ENCODE measurements around the gene ZNF83.
"Not testable (repeated sequence)": the region's sequence is repeated elsewhere in the genome, so short reads cannot be mapped to it uniquely, and the experiment has no call there.

The ZNF83 gene

GRCh38 chr19:52637718-52638585, at the start of gene ZNF83:
TSS of gene ZNF83 (minus strand) at chr19:52638355.
- Mint-ChIP-seq H3K27me3 (no peaks in the 10 kb centered on the region), H3K36me3 (peaks cover 20% of the 10 kb centered on the region), H3K9me3 (peaks cover 4% of the 10 kb centered on the region), H3K4me3 (peak within 1 kb of the TSS; percentile 95), H3K27ac (peak within 1 kb of the TSS; percentile 95), H3K4me1 (peaks cover 13% of the 10 kb centered on the region)
- ATAC-seq, result peak; percentile 99

- H3K27me3 Mint-ChIP-seq, result no peaks in the 10 kb centered on the region
- peaks cover 39% of the 10 kb centered on the region for H3K4me1 Mint-ChIP-seq
- H3K9me3 Mint-ChIP-seq, result no peaks in the 10 kb centered on the region
- ATAC-seq, result no peak
- peaks cover 31% of the 10 kb centered on the region for H3K36me3 Mint-ChIP-seq
- H3K27ac Mint-ChIP-seq, result no peak overlapping the region
- no peak overlapping the region for H3K4me3 Mint-ChIP-seq
Measured at GRCh38 chr19:52687684-52688083, 49.5 kb upstream of the ZNF83 start.

DNA sequence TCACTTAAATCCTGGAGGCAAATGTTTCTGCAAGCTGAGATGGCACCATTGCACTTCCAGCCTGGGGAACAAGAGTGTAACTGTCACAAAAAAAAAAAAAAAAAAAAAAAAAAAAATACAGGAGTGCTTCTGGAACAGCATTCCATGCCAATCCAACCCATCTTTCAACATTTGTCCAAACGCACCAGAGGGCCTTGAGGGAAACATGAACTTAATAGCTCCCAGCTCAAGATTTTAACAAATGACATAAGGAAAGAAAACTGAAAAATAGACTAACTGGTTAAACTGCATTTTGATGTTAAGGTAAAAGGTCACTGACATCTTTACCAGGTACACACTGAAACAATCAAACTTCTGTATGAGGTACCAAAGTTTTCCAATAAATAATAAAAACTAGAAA, 47.7 kb upstream of the ZNF83 start:
- no peaks in the 10 kb centered on the region for H3K9me3 Mint-ChIP-seq
- peaks cover 35% of the 10 kb centered on the region for H3K36me3 Mint-ChIP-seq
- H3K27ac Mint-ChIP-seq, result no peak overlapping the region
- no peaks in the 10 kb centered on the region for H3K27me3 Mint-ChIP-seq
- ATAC-seq, result no peak
- H3K4me1 Mint-ChIP-seq, result peaks cover 27% of the 10 kb centered on the region
- no peak overlapping the region for H3K4me3 Mint-ChIP-seq

GRCh38 chr19:52681216-52681615, 43.1 kb upstream of the ZNF83 start:
- H3K36me3 Mint-ChIP-seq, result peaks cover 57% of the 10 kb centered on the region
- H3K27me3 Mint-ChIP-seq, H3K9me3 Mint-ChIP-seq, H3K4me1 Mint-ChIP-seq, H3K4me3 Mint-ChIP-seq, ATAC-seq, H3K27ac Mint-ChIP-seq: not testable (repeated sequence)

DNA sequence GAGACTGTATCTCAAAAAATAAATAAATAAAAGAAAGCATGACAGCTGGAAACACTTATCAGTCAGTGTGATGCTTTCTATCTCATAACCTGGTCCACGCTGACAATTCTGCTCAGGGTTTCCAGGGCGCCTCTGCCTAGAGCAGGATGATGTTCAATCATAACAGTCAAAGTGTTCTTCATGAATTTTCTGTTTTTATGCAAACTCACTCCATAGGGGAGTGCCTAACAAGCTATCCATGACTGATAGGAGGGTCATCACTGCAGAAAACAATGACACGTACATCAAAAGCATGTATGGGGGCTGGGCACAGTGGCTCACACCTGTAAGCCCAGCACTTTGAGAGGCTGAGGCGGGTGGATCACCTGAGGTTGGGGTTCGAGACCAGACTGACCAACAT, 41.4 kb upstream of the ZNF83 start:
- no peak for ATAC-seq
- Mint-ChIP-seq H3K9me3 (peaks cover 2% of the 10 kb centered on the region), H3K27me3 (no peaks in the 10 kb centered on the region), H3K27ac (no peak overlapping the region), H3K36me3 (peaks cover 62% of the 10 kb centered on the region), H3K4me3 (no peak overlapping the region), H3K4me1 (peaks cover 5% of the 10 kb centered on the region)

GRCh38 chr19:52675239-52675638, 37.1 kb upstream of the ZNF83 start:
- peaks cover 48% of the 10 kb centered on the region for H3K36me3 Mint-ChIP-seq

DNA sequence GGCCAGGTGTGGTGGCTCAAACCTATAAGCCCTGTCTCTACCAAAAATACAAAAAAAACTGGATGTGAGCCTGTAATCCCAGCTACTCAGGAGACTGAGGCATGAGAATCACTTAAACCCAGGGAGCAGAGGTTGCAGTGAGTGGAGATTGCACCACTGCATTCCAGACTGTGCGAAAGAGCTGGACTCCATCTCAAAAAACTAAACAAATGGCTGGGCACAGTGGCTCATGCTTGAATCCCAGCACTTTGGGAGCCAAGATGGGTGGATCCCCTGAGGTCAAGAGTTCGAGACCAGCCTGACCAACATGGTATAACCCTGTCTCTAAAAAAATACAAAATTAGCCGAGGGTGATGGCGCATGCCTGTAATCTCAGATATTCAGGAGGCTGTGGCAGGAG, 34.9 kb upstream of the ZNF83 start:
- ATAC-seq, result no peak
- Mint-ChIP-seq H3K9me3 (peaks cover 6% of the 10 kb centered on the region), H3K27ac (no peak overlapping the region), H3K4me3 (no peak overlapping the region), H3K4me1 (peaks cover 7% of the 10 kb centered on the region), H3K27me3 (no peaks in the 10 kb centered on the region), H3K36me3 (peaks cover 40% of the 10 kb centered on the region)

More at GRCh38 chr19:52675239-52675638, 37.1 kb upstream of the ZNF83 start:
- not testable (repeated sequence) for H3K9me3 Mint-ChIP-seq, H3K27me3 Mint-ChIP-seq, H3K4me1 Mint-ChIP-seq, H3K27ac Mint-ChIP-seq, ATAC-seq, H3K4me3 Mint-ChIP-seq

DNA sequence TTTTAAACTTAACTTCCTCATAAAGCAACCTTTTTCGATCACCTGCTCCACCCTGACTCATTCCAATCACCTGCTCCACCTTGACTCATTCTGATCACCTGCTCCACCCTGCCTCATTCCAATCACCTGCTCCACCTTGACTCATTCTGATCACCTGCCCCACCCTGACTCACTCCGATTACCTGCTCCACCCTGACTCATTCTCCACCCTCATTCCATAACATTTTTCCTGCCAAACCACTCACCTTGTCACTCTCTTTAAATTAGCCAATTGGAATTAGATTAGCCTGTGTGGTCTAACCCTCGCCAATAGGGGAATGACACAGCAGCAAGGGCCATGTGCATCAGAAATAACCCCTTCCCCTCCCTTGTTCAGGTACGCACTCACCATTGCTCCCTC, 31.9 kb upstream of the ZNF83 start:
- H3K27ac Mint-ChIP-seq, result no peak overlapping the region
- H3K4me1 Mint-ChIP-seq, result peaks cover 7% of the 10 kb centered on the region
- peaks cover 4% of the 10 kb centered on the region for H3K9me3 Mint-ChIP-seq
- no peak for ATAC-seq
- H3K27me3 Mint-ChIP-seq, result no peaks in the 10 kb centered on the region
- no peak overlapping the region for H3K4me3 Mint-ChIP-seq
- peaks cover 34% of the 10 kb centered on the region for H3K36me3 Mint-ChIP-seq

GRCh38 chr19:52669586-52669985, 31.4 kb upstream of the ZNF83 start:
- H3K9me3 Mint-ChIP-seq, result peaks cover 4% of the 10 kb centered on the region
- no peak overlapping the region for H3K27ac Mint-ChIP-seq
- peaks cover 32% of the 10 kb centered on the region for H3K36me3 Mint-ChIP-seq
- peaks cover 7% of the 10 kb centered on the region for H3K4me1 Mint-ChIP-seq
- no peaks in the 10 kb centered on the region for H3K27me3 Mint-ChIP-seq
- no peak overlapping the region for H3K4me3 Mint-ChIP-seq
- ATAC-seq, result no peak

DNA sequence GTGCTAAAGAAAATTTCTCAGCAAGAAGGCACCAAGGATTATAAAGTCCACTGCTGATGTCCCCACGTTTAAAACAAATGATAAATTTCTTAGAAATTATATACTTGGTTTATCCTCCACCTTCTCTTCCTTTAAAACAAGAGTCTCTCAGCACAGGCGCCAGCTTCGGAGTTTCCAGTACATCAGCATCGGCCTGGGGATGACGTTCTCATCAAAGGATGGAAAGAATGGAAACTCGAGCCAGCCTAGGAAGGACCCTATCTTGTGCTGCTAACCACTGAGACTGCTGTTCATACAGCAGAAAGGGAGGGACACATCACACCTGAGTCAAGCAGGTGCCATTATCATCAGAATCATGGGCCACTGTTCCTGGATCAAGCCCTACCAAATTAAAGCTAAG, 29.8 kb upstream of the ZNF83 start:
- Mint-ChIP-seq H3K9me3 (peaks cover 4% of the 10 kb centered on the region), H3K27me3 (no peaks in the 10 kb centered on the region), H3K27ac (no peak overlapping the region), H3K36me3 (peaks cover 34% of the 10 kb centered on the region), H3K4me3 (no peak overlapping the region), H3K4me1 (peaks cover 7% of the 10 kb centered on the region)
- ATAC-seq, result no peak

GRCh38 chr19:52666506-52666905, 28.4 kb upstream of the ZNF83 start:
- Mint-ChIP-seq H3K36me3 (peaks cover 45% of the 10 kb centered on the region), H3K9me3 (peaks cover 4% of the 10 kb centered on the region), H3K27me3 (no peaks in the 10 kb centered on the region), H3K4me3 (no peak overlapping the region), H3K27ac (no peak overlapping the region), H3K4me1 (peaks cover 7% of the 10 kb centered on the region)
- ATAC-seq, result no peak

DNA sequence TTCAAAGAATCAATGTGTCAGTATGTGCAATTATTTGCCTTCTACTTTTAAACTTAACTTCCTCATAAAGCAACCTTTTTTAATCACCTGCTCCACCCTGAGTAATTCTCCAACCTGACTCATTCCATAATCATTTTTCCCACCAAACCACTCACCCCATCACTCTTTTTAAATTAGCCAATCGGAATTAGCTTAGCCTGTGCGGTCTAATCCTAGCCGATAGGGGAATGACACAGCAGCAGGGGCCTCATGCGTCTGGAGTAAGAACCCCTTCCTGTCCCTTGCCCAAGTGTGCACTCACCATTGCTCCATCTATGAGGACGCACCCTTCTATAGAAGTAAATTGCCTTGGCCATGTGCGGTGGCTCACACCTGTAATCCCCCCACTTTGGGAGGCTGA, 27.4 kb upstream of the ZNF83 start:
- Mint-ChIP-seq H3K36me3 (peaks cover 55% of the 10 kb centered on the region), H3K27me3 (no peaks in the 10 kb centered on the region), H3K4me3 (no peak overlapping the region), H3K27ac (no peak overlapping the region), H3K4me1 (peaks cover 7% of the 10 kb centered on the region), H3K9me3 (peaks cover 4% of the 10 kb centered on the region)
- ATAC-seq, result no peak

DNA sequence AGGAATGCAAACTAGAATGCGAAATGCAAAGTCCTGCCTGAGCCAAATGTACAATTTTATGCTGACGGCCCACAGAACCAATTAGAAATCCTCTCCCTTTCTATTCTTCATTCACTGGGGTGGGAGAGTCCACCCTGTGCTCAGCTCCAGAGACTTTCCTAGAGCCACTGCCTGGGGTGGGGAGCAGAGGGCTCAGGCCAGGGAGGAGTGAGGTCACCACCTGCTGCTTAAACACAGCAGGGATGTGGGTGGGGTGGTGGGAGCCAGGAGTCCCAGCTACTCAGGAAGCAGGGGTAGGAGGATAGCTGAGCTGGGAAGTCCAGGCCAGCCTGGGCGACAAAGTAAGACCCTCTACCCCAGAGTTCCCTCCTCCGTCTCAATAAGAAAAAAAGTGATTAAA, 26.9 kb upstream of the ZNF83 start:
- Mint-ChIP-seq H3K27me3 (no peaks in the 10 kb centered on the region), H3K36me3 (peaks cover 56% of the 10 kb centered on the region), H3K4me3 (no peak overlapping the region), H3K9me3 (peaks cover 2% of the 10 kb centered on the region), H3K27ac (no peak overlapping the region), H3K4me1 (peaks cover 3% of the 10 kb centered on the region)
- ATAC-seq, result no peak

- Mint-ChIP-seq H3K4me1 (no peaks in the 10 kb centered on the region), H3K4me3 (no peak overlapping the region), H3K9me3 (no peaks in the 10 kb centered on the region), H3K27ac (no peak overlapping the region), H3K27me3 (no peaks in the 10 kb centered on the region), H3K36me3 (peaks cover 58% of the 10 kb centered on the region)
- ATAC-seq, result no peak
Measured at GRCh38 chr19:52664461-52664860, 26.3 kb upstream of the ZNF83 start.

- Mint-ChIP-seq H3K4me3 (no peak overlapping the region), H3K27ac (no peak overlapping the region), H3K27me3 (no peaks in the 10 kb centered on the region), H3K9me3 (no peaks in the 10 kb centered on the region), H3K36me3 (peaks cover 76% of the 10 kb centered on the region), H3K4me1 (no peaks in the 10 kb centered on the region)
- ATAC-seq, result no peak
Measured at GRCh38 chr19:52662631-52663030, 24.5 kb upstream of the ZNF83 start.

DNA sequence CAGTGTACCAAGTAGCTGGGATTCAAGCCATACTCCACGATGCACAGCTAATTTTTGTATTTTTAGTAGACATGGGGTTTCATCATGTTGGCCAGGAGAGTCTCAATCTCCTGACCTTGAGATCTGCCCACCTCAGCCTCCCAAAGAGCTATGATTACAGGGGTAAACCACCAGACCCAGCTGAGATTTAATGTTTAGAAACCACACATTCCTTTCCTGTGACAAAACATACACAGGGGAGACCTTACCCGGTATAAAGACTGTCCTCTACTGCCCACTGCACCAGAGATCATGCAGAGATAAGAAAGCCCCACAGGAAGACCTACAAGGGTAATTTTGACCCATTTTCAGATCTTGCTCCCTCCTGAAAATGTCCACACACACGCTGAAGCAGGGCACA, 22.8 kb upstream of the ZNF83 start:
- H3K27me3 Mint-ChIP-seq, result no peaks in the 10 kb centered on the region
- no peaks in the 10 kb centered on the region for H3K9me3 Mint-ChIP-seq
- no peaks in the 10 kb centered on the region for H3K4me1 Mint-ChIP-seq
- H3K36me3 Mint-ChIP-seq, result peaks cover 77% of the 10 kb centered on the region
- H3K27ac Mint-ChIP-seq, result no peak overlapping the region
- no peak for ATAC-seq
- no peak overlapping the region for H3K4me3 Mint-ChIP-seq

Measured in stimulated activated memory B cell treated with anti-CD40 and anti-IgM and Interleukin-4, amounts not matched to agents 10 μg/mL and 1 μg/mL and 100 μg/mL, for 72 hours (primary cell).